ENCODE measurements around the gene PLBD1. TPM values are rescaled to one million over a fixed set of nuclear protein-coding genes. Genes with fewer than 3 reads are reported as not detected.

Gene PLBD1
- total RNA-seq, 1 experiment from 2014 or later = 0.30 TPM

DNA sequence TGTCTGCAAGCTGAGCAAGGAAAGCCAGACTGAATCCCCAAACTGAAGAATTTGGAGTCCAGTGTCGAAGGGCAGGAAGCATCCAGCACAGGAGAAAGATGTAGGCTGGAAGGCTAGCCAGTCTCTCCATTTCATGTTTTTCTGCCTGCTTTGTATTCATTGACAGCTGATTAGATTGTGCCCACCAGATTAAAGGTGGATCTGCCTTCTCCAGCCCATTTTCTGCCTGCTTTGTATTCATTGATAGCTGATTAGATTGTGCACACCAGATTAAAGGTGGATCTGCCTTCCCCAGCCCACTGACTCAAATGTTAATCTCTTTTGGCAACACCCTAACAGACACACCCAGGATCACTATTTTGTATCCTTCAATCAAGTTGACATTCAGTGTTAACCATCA lies 85.3 kb downstream of the PLBD1 start:
- H2AFZ ChIP-seq (ENCODE audit: low read depth, low read length, poor library complexity, severe bottlenecking) = no peak overlapping the region
- H3K4me3 ChIP-seq (replicated peaks in 1 of 2; ENCODE audit: low read depth in 1 of 2, low read length in 2 of 2) = no peak overlapping the region
- ChIA-PET CTCF (no interaction called here), RAD21 (ENCODE audit: low non-redundant PET in 1 of 2, low total read pairs in 2 of 2, uncharacterized antibody in 2 of 2, unreplicated experiment in 2 of 2) (no interaction called here), POLR2A (no interaction called here)
- H3K9me3 ChIP-seq (ENCODE audit: control insufficient read depth in 1 of 2, insufficient read depth in 1 of 2, low read depth in 1 of 2, low read length in 2 of 2) = no peaks in the 10 kb centered on the region
- H3K4me2 ChIP-seq (ENCODE audit: low read length) = no peak overlapping the region
- ATAC-seq = no peak
- H3K9ac ChIP-seq (ENCODE audit: low read length) = no peak overlapping the region
- no peaks in the 10 kb centered on the region for H3K27me3 ChIP-seq (ENCODE audit: insufficient read depth, low read length)
- TF ChIP-seq SRF (IDR thresholded peaks at IDR 0.05; ENCODE audit: low read depth) (no peak), TCF7L2 (IDR thresholded peaks at IDR 0.05; ENCODE audit: borderline replicate concordance, extremely low read depth, insufficient read depth, insufficient read length) (no peak), CEBPB (IDR thresholded peaks at IDR 0.05; ENCODE audit: low read depth) (no peak), EZH2phosphoT487 (IDR thresholded peaks at IDR 0.05; ENCODE audit: borderline replicate concordance) (no peak), EZH2 (IDR thresholded peaks at IDR 0.05) (no peak), ELF1 (IDR thresholded peaks at IDR 0.05; ENCODE audit: borderline replicate concordance, low read depth) (no peak), YY1 (IDR thresholded peaks at IDR 0.05; ENCODE audit: extremely low read depth, insufficient replicate concordance, low read depth, low read length) (no peak), JUND (IDR thresholded peaks at IDR 0.05) (no peak), POLR2AphosphoS5 (IDR thresholded peaks at IDR 0.05; ENCODE audit: low read depth, low read length) (no peak), ATF3 (IDR thresholded peaks at IDR 0.05) (no peak), SP1 (IDR thresholded peaks at IDR 0.05; ENCODE audit: low read depth) (no peak), ZFX (IDR thresholded peaks at IDR 0.05) (no peak)
- TF ChIP-seq, protein P1, sequence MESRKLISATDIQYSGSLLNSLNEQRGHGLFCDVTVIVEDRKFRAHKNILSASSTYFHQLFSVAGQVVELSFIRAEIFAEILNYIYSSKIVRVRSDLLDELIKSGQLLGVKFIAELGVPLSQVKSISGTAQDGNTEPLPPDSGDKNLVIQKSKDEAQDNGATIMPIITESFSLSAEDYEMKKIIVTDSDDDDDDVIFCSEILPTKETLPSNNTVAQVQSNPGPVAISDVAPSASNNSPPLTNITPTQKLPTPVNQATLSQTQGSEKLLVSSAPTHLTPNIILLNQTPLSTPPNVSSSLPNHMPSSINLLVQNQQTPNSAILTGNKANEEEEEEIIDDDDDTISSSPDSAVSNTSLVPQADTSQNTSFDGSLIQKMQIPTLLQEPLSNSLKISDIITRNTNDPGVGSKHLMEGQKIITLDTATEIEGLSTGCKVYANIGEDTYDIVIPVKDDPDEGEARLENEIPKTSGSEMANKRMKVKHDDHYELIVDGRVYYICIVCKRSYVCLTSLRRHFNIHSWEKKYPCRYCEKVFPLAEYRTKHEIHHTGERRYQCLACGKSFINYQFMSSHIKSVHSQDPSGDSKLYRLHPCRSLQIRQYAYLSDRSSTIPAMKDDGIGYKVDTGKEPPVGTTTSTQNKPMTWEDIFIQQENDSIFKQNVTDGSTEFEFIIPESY (IDR thresholded peaks at IDR 0.05; ENCODE audit: extremely low read depth, insufficient replicate concordance, low read length) = no peak
- intact Hi-C loops (cut with micrococcal nuclease) = no loop called here
- DNase-seq (ENCODE audit: low read depth, low spot score) = no peak
- no peaks in the 10 kb centered on the region for H4K20me1 ChIP-seq (ENCODE audit: insufficient read depth)
- no peak overlapping the region for H3K27ac ChIP-seq (ENCODE audit: low read depth, low read length)
- no TSS peak for BruUV-seq (replicated peaks)
- H3K36me3 ChIP-seq (ENCODE audit: control insufficient read depth in 1 of 2, insufficient read depth in 2 of 2, low read length in 2 of 2) = peaks cover 3% of the 10 kb centered on the region in 2 experiments; a peak in 3 of 4 replicates
- no peaks in the 10 kb centered on the region for H3K9me2 ChIP-seq (ENCODE audit: insufficient read depth)
- H3K79me2 ChIP-seq (ENCODE audit: insufficient read depth, low read length) = no peaks in the 10 kb centered on the region
- H3K4me1 ChIP-seq (ENCODE audit: control insufficient read depth in 1 of 2, insufficient read depth in 2 of 2, low read length in 2 of 2) = no peaks in the 10 kb centered on the region
